Erythroblast (primary cell): ENCODE results near the gene S100A1.

Experiments
- GATA1 ChIP-seq: IDR thresholded peaks from 2 replicates; pipeline ENCODE4 v1.6.1; 2011; ENCODE audit warnings: low read depth, mild to moderate bottlenecking, control low read depth, low read length, moderate library complexity
- POLR2A ChIP-seq: IDR thresholded peaks from 2 replicates; pipeline ENCODE4 v1.6.1; 2011; ENCODE audit warnings: mild to moderate bottlenecking, low read length

DNA sequence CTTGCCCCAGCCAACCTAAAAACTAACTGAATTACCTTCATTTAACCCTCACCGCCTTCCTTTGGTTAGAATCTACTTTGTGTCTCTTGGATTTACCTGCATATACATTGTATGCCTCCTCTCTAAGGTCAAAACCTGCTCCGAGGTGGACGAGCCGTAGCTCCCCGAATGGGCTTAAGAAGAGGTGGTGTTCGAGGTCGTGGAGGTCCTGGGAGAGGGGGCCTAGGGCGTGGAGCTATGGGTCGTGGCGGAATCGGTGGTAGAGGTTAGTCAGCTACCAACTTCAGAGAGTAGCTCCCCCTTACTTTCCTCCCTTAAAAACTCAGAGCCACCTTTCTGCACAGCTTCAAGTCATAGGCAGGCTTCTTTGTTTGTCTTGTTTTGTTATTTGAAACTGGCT, 14.9 kb downstream of the S100A1 start:
- TF ChIP-seq POLR2A = no peak
- TF ChIP-seq GATA1 = no peak
